WTC11 (cell line): ENCODE results near the gene PRKAR1B. TPM values are rescaled to one million over a fixed set of nuclear protein-coding genes. Genes with fewer than 3 reads are reported as not detected.

Experiments
- ATAC-seq: fragments of 200-7000 bp; cut with Tn5 transposase; 2 replicates; pipeline ENCODE4 v1.10.0; 2021; ENCODE audit warnings: mild to moderate bottlenecking, moderate library complexity
- CTCF ChIA-PET: fragments of 300-600 bp; sonication (Branson Sonifier 250); formaldehyde crosslinking; loops from one replicate; lab custom pipeline; 2021; ENCODE audit warnings: antibody characterized with exemption; lab: Charles Lee
- POLR2A ChIA-PET: fragments of 350-600 bp; sonication (Branson Sonifier 250); formaldehyde crosslinking; loops from one replicate; lab custom pipeline; 2021; ENCODE audit warnings: antibody characterized with exemption; lab: Charles Lee
- DNase-seq: peaks from one replicate; pipeline ENCODE4 v3.0.0; 2021; ENCODE audit warnings: low spot score
- H3K27ac Mint-ChIP-seq: 2 replicates; pipeline ENCODE4 v1.8.0; 2021; ENCODE audit warnings: mixed read lengths
- H3K27me3 Mint-ChIP-seq: 2 replicates; pipeline ENCODE4 v1.8.0; 2021; ENCODE audit warnings: low read depth, mild to moderate bottlenecking, moderate library complexity, mixed read lengths
- H3K36me3 Mint-ChIP-seq: 2 replicates; pipeline ENCODE4 v1.8.0; 2021; ENCODE audit warnings: mixed read lengths
- H3K4me1 Mint-ChIP-seq: 2 replicates; pipeline ENCODE4 v1.8.0; 2022; ENCODE audit warnings: mixed read lengths
- H3K4me3 Mint-ChIP-seq: 2 replicates; pipeline ENCODE4 v1.8.0; 2021; ENCODE audit warnings: mild to moderate bottlenecking, moderate library complexity, mixed read lengths
- H3K9me3 Mint-ChIP-seq: 2 replicates; pipeline ENCODE4 v1.8.0; 2021; ENCODE audit warnings: mixed read lengths
- ATF3 ChIP-seq: sonication (generic); formaldehyde crosslinking; conservative IDR thresholded peaks from 2 replicates; pipeline ENCODE4 v1.8.1; 2022; ENCODE audit warnings: mild to moderate bottlenecking, missing genetic modification reagents
- ELF4 ChIP-seq: sonication (generic); formaldehyde crosslinking; IDR thresholded peaks from 2 replicates; pipeline ENCODE4 v1.8.1; 2022; ENCODE audit warnings: low read depth, mild to moderate bottlenecking, moderate library complexity, missing genetic modification reagents
- ERG ChIP-seq: fragments of 250-450 bp; sonication (Bioruptor Pico); IDR thresholded peaks from 2 replicates; pipeline ENCODE4 v1.8.0; 2021; ENCODE audit warnings: mild to moderate bottlenecking
- ESRRA ChIP-seq: sonication (generic); formaldehyde crosslinking; IDR thresholded peaks from 2 replicates; pipeline ENCODE4 v1.8.1; 2022; ENCODE audit warnings: mild to moderate bottlenecking, missing genetic modification reagents, borderline replicate concordance
- ETV6 ChIP-seq: sonication (generic); formaldehyde crosslinking; IDR thresholded peaks from 2 replicates; pipeline ENCODE4 v1.8.1; 2022; ENCODE audit warnings: mild to moderate bottlenecking, missing genetic modification reagents
- FOXJ3 ChIP-seq: sonication (generic); formaldehyde crosslinking; IDR thresholded peaks from 2 replicates; pipeline ENCODE4 v1.9.0; 2021; ENCODE audit warnings: missing genetic modification reagents, mild to moderate bottlenecking, borderline replicate concordance
- FOXP1 ChIP-seq: sonication (generic); formaldehyde crosslinking; IDR thresholded peaks from 2 replicates; pipeline ENCODE4 v1.8.0; 2022; ENCODE audit warnings: missing genetic modification reagents, mild to moderate bottlenecking, moderate library complexity, borderline replicate concordance
- GTF2I ChIP-seq: fragments of 250-450 bp; sonication (Bioruptor Pico); conservative IDR thresholded peaks from 2 replicates; pipeline ENCODE4 v1.4.0; 2021; ENCODE audit warnings: mild to moderate bottlenecking
- HMGXB4 ChIP-seq: sonication (generic); formaldehyde crosslinking; IDR thresholded peaks from 2 replicates; pipeline ENCODE4 v1.8.1; 2023; ENCODE audit warnings: mild to moderate bottlenecking, moderate library complexity, missing genetic modification reagents
- IRF1 ChIP-seq: sonication (generic); formaldehyde crosslinking; IDR thresholded peaks from 2 replicates; pipeline ENCODE4 v1.8.0; 2023; ENCODE audit warnings: missing genetic modification reagents
- KAT7 ChIP-seq: sonication (generic); formaldehyde crosslinking; IDR thresholded peaks from 2 replicates; pipeline ENCODE4 v1.8.1; 2023; ENCODE audit warnings: missing genetic modification reagents, mild to moderate bottlenecking, borderline replicate concordance
- NFATC4 ChIP-seq: fragments of 250-450 bp; sonication (Bioruptor Pico); IDR thresholded peaks from 2 replicates; pipeline ENCODE4 v1.9.0; 2021; ENCODE audit warnings: mild to moderate bottlenecking
- RELA ChIP-seq: sonication (generic); formaldehyde crosslinking; IDR thresholded peaks from 2 replicates; pipeline ENCODE4 v1.8.1; 2022; ENCODE audit warnings: missing genetic modification reagents, mild to moderate bottlenecking, borderline replicate concordance
- RORB ChIP-seq: fragments of 250-450 bp; sonication (Bioruptor Pico); IDR thresholded peaks from 2 replicates; pipeline ENCODE4 v1.9.0; 2021; ENCODE audit warnings: mild to moderate bottlenecking
- TP53 ChIP-seq: sonication (generic); formaldehyde crosslinking; IDR thresholded peaks from 2 replicates; pipeline ENCODE4 v1.8.1; 2023; ENCODE audit warnings: mild to moderate bottlenecking, missing genetic modification reagents
- USF2 ChIP-seq: sonication (generic); formaldehyde crosslinking; IDR thresholded peaks from 2 replicates; pipeline ENCODE4 v1.8.1; 2023; ENCODE audit warnings: mild to moderate bottlenecking, missing genetic modification reagents, moderate library complexity
- ZBTB43 ChIP-seq: sonication (generic); formaldehyde crosslinking; IDR thresholded peaks from 2 replicates; pipeline ENCODE4 v1.8.1; 2023; ENCODE audit warnings: mild to moderate bottlenecking, missing genetic modification reagents
- ZMAT4 ChIP-seq: fragments of 250-450 bp; sonication (Bioruptor Pico); IDR thresholded peaks from 2 replicates; pipeline ENCODE4 v1.9.0; 2021; ENCODE audit warnings: mild to moderate bottlenecking
- ZNF396 ChIP-seq: fragments of 250-450 bp; sonication (Bioruptor Pico); IDR thresholded peaks from 2 replicates; pipeline ENCODE4 v1.8.0; 2021; ENCODE audit warnings: mild to moderate bottlenecking, moderate library complexity, borderline replicate concordance
- ZSCAN18 ChIP-seq: fragments of 250-450 bp; sonication (Bioruptor Pico); IDR thresholded peaks from 2 replicates; pipeline ENCODE4 v2.1.2; 2022; ENCODE audit warnings: mild to moderate bottlenecking, moderate library complexity
- total RNA-seq: library from RNA; stranded (reverse); gene quantifications from 3 replicates; pipeline ENCODE4 v1.2.3, GENCODE V29; 2021

Gene PRKAR1B
- total RNA-seq, 1 experiment from 2014 or later: 43.6 TPM

- Mint-ChIP-seq H3K4me3 (no peak overlapping the region), H3K27ac (no peak overlapping the region), H3K27me3 (no peaks in the 10 kb centered on the region), H3K9me3 (no peaks in the 10 kb centered on the region), H3K36me3 (peaks cover 12% of the 10 kb centered on the region), H3K4me1 (no peaks in the 10 kb centered on the region)
- no peak for TF ChIP-seq RORB (CRISPR knock-in tag)
- TF ChIP-seq HMGXB4: no peak
- no peak for TF ChIP-seq TP53
- no peak for TF ChIP-seq ATF3 (CRISPR knock-in tag)
- no peak for DNase-seq
- CTCF ChIA-PET: interaction anchor here (0.6 to 1.4 kb wide), 2 partner anchors 272 to 399 kb away, joined by 3 read pairs; no protein-coding TSS in a partner anchor
- POLR2A ChIA-PET: no interaction called here
- ATAC-seq: no peak
These were observed 132.7 kb downstream of the PRKAR1B start for GRCh38 chr7:594212-594913.

GRCh38 chr7:593324-594115 lies 133.6 kb downstream of the PRKAR1B start:
- DNase-seq: no peak
- ChIA-PET POLR2A (no interaction called here), CTCF (interaction anchor here (1.4 kb wide), 1 partner anchor 272 kb away, joined by 3 read pairs; no protein-coding TSS in a partner anchor)
- no peak overlapping the region for H3K27ac Mint-ChIP-seq
- peaks cover 8% of the 10 kb centered on the region for H3K9me3 Mint-ChIP-seq
- ATAC-seq: no peak
- no peaks in the 10 kb centered on the region for H3K4me1 Mint-ChIP-seq
- H3K27me3 Mint-ChIP-seq: no peaks in the 10 kb centered on the region
- no peak for TF ChIP-seq USF2 (CRISPR knock-in tag)
- no peak for TF ChIP-seq ZNF396
- TF ChIP-seq ESRRA (CRISPR knock-in tag): no peak
- TF ChIP-seq ELF4 (CRISPR knock-in tag): no peak
- no peak for TF ChIP-seq ETV6 (CRISPR knock-in tag)
- no peak for TF ChIP-seq RELA (CRISPR knock-in tag)
- no peak for TF ChIP-seq KAT7 (CRISPR knock-in tag)
- no peak for TF ChIP-seq IRF1
- no peak for TF ChIP-seq FOXJ3 (CRISPR knock-in tag)
- TF ChIP-seq ZMAT4 (CRISPR knock-in tag): no peak
- no peak for TF ChIP-seq GTF2I (CRISPR knock-in tag)
- no peak for TF ChIP-seq FOXP1 (CRISPR knock-in tag)
- TF ChIP-seq NFATC4: no peak
- TF ChIP-seq ZSCAN18 (CRISPR knock-in tag): no peak
- no peak for TF ChIP-seq ERG (CRISPR knock-in tag)
- TF ChIP-seq ZBTB43 (CRISPR knock-in tag): no peak
- H3K4me3 Mint-ChIP-seq: no peak overlapping the region
- H3K36me3 Mint-ChIP-seq: peaks cover 19% of the 10 kb centered on the region
